Upper lobe of left lung (tissue), 4 donors: Measurements from ENCODE around the gene TBKBP1.

ENCODE experiments used
- CTCF ChIP-seq, 6 experiments: fragments of 450-650 bp in 4 of 6; fragments of 200-600 bp in 2 of 6; sonication (generic) in 2 of 6; IDR thresholded peaks; one replicate each; pipeline ENCODE4 v1.5.1; 2016 to 2019; ENCODE audit warnings: antibody characterized with exemption in 6 of 6
- EP300 ChIP-seq, 4 donors: sonication (generic); formaldehyde crosslinking; IDR thresholded peaks; one replicate each; pipeline ENCODE4 v1.5.1; 2017; ENCODE audit warnings: antibody characterized with exemption in 4 of 4, control low read depth in 2 of 4
- POLR2A ChIP-seq, 4 donors: fragments of 450-650 bp; IDR thresholded peaks; one replicate each; pipeline ENCODE4 v1.5.1; 2016 to 2017; ENCODE audit warnings: antibody characterized with exemption in 4 of 4, mild to moderate bottlenecking in 2 of 4

- peak in 1 of 6 experiments; percentile 4 for TF ChIP-seq CTCF (IDR thresholded peaks at IDR 0.05)
- no peak for TF ChIP-seq POLR2A (IDR thresholded peaks at IDR 0.05)
- no peak for TF ChIP-seq EP300 (IDR thresholded peaks at IDR 0.05)
Observed at GRCh38 chr17:47650525-47651522, 43.1 kb upstream of the TBKBP1 start.
